GM06990 (cell line): ENCODE results near the gene CEP135.
"Not testable (repeated sequence)": the region's sequence is repeated elsewhere in the genome, so short reads cannot be mapped to it uniquely, and the experiment has no call there.

ENCODE experiments used
- DNase-seq: peaks from one replicate; pipeline ENCODE4 v3.0.0-alpha.2; 2011; ENCODE audit not compliant: insufficient read length; ENCODE audit errors: extremely low read depth
- H3K27me3 ChIP-seq: replicated peaks from 2 replicates; pipeline ENCODE4 v1.6.0; 2011; ENCODE audit warnings: low read length; ENCODE audit not compliant: control insufficient read depth, insufficient read depth
- H3K36me3 ChIP-seq: 2 replicates; pipeline ENCODE4 v1.5.1; 2011; ENCODE audit warnings: low read length; ENCODE audit not compliant: control insufficient read depth, insufficient read depth
- H3K4me3 ChIP-seq: replicated peaks from 2 replicates; pipeline ENCODE4 v1.5.1; 2011; ENCODE audit warnings: low read depth, mild to moderate bottlenecking, control low read depth, low read length
- TF ChIP-seq, protein P1 (sequence below): IDR thresholded peaks from 2 replicates; pipeline ENCODE4 v1.5.1; 2011; ENCODE audit warnings: low read length, control low read depth, mild to moderate bottlenecking, inconsistent platforms; ENCODE audit not compliant: insufficient read depth, poor library complexity, severe bottlenecking

The CEP135 gene

GRCh38 chr4:55932511-55932910, 16.2 kb upstream of the CEP135 start:
- Histone ChIP-seq H3K36me3 (no peaks in the 10 kb centered on the region), H3K27me3 (no peaks in the 10 kb centered on the region), H3K4me3 (no peak overlapping the region)
- no peak for DNase-seq
- TF ChIP-seq, protein P1, sequence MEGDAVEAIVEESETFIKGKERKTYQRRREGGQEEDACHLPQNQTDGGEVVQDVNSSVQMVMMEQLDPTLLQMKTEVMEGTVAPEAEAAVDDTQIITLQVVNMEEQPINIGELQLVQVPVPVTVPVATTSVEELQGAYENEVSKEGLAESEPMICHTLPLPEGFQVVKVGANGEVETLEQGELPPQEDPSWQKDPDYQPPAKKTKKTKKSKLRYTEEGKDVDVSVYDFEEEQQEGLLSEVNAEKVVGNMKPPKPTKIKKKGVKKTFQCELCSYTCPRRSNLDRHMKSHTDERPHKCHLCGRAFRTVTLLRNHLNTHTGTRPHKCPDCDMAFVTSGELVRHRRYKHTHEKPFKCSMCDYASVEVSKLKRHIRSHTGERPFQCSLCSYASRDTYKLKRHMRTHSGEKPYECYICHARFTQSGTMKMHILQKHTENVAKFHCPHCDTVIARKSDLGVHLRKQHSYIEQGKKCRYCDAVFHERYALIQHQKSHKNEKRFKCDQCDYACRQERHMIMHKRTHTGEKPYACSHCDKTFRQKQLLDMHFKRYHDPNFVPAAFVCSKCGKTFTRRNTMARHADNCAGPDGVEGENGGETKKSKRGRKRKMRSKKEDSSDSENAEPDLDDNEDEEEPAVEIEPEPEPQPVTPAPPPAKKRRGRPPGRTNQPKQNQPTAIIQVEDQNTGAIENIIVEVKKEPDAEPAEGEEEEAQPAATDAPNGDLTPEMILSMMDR, result no peak

DNA sequence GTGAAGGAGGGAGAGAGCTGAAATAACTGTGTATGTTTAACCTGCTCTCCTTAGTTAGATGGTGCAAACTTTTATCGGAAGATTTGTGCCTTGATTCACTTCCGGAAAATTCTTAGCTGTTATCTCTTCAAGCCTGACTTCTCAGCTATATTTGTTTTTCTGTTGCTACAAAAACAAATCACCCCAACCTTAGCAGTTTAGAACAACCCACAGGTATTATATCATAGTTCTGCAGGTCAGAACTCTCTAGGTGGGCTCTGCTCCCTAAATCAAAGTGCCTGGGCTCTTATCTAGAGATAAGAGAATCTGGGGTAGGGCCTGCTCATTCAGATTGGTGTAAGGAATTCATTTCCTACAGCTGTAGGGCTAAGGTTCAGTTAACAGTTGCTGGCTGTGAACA, 15.1 kb upstream of the CEP135 start:
- Histone ChIP-seq H3K36me3 (no peaks in the 10 kb centered on the region), H3K27me3 (no peaks in the 10 kb centered on the region), H3K4me3 (no peak overlapping the region)
- no peak for DNase-seq
- TF ChIP-seq, protein P1, result no peak

DNA sequence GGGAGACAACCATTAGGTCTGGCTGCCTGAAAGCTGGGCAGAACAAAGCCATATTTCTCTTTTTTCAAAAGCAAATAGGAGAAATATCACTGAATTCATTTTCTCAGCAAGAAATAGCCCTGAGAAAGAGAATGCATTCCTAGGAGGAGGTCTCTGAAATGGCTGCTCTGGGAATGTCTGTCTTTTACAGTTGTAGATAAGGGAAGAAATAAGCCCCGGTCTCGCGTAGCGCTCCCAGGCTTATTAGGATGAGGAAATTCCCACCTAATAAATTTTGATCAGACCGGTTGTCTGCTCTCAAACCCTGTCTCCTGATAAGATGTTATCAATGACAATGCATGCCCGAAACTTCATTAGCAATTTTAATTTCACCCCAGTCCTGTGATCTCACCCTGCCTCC, 12.8 kb upstream of the CEP135 start:
- not testable (repeated sequence) for H3K27me3 ChIP-seq, H3K4me3 ChIP-seq, DNase-seq, H3K36me3 ChIP-seq

DNA sequence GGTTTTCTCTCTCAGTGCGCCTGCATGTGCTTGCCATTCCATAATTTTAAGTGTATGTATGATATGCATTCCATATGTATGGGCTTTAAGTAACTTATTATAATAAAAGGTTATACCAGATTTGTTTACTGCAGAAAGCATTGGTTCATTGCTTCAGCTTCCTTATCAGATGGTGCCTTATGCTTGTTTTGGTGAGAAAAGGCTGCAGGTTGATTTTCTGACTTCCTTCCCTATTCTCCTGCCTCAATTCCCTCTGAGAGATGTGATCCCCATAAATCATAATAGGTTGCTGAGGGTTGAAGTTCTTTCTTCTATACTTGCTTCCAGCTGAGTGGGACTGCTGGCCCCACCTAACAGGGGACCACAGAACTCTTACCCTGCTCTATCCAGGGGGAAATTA, 10.3 kb upstream of the CEP135 start:
- Histone ChIP-seq H3K4me3 (no peak overlapping the region), H3K27me3 (no peaks in the 10 kb centered on the region), H3K36me3 (no peaks in the 10 kb centered on the region)
- no peak for DNase-seq
- TF ChIP-seq, protein P1, result no peak

DNA sequence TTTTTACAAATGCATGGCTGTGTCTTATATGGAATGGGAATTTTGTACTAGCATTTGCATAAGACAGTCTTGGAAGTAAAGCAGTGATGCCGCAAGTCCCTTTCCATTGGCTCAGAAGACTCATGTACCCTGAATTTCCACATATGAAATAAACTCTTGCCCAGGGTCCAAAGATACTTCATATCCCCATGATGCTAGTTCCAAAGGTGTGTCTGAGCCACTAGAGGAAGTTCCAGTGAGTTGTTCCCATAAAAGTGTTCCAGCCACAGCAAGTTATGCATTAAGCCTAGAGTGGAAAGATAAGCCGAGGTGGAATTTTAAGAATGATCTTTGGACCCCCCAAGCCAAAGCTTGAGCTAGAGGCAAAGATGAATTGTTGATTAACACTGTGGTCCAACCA, 9.3 kb upstream of the CEP135 start:
- no peak overlapping the region for H3K4me3 ChIP-seq
- TF ChIP-seq, protein P1, result no peak
- no peaks in the 10 kb centered on the region for H3K36me3 ChIP-seq
- DNase-seq, result no peak
- no peaks in the 10 kb centered on the region for H3K27me3 ChIP-seq

- no peak for DNase-seq
- TF ChIP-seq, protein P1, result no peak
- no peaks in the 10 kb centered on the region for H3K36me3 ChIP-seq
- no peaks in the 10 kb centered on the region for H3K27me3 ChIP-seq
- H3K4me3 ChIP-seq, result no peak overlapping the region
These were observed 6.8 kb upstream of the CEP135 start for GRCh38 chr4:55941881-55942396.
